ENCODE measurements around the gene ZNF804A. TPM values are rescaled to one million over a fixed set of nuclear protein-coding genes. Genes with fewer than 3 reads are reported as not detected.

The ZNF804A gene
- total and polyA plus RNA-seq, 2 of the 8 experiments (the other 6 are each of a cell fraction or from before 2014, with no cell fraction given), result 0.02 TPM; not detected in 1

DNA sequence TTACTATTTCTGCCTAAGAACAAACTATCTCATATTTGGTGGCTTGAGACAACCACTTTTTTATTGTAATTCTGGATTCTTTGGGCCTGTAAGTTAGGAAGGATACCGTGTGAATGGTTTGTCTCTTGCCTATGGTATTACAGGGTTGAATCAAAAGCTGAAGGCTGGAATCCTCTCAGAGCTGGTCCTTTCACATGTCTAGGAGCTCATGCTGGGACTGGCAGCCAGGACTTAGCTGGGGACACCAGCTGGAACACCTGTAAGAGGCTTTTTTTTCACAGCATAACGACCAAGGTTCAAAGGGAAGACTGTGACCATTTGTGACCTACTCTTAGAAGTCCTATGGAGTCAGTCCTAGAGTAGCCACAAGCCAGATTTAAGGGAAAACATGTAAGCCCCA, 226.3 kb downstream of the ZNF804A start:
- Histone ChIP-seq H3K9ac (replicated peaks in 1 of 4; ENCODE audit: extremely low read depth in 1 of 4, low read depth in 3 of 4, low read length in 3 of 4) (no peak overlapping the region), H3K4me1 (replicated peaks in 1 of 4; ENCODE audit: control insufficient read depth in 3 of 4, insufficient read depth in 4 of 4, low read length in 3 of 4) (no peaks in the 10 kb centered on the region), H2BK15ac (ENCODE audit: low read length) (no peak overlapping the region), H2BK5ac (ENCODE audit: low read depth, low read length) (no peak overlapping the region), H4K8ac (ENCODE audit: extremely low read depth, insufficient read depth, low read length) (no peak overlapping the region), H3K9me3 (ENCODE audit: insufficient read depth in 2 of 2, low read depth in 1 of 2, low read length in 1 of 2) (no peaks in the 10 kb centered on the region), H2AK5ac (ENCODE audit: low read depth, low read length) (no peak overlapping the region), H4K91ac (replicated peaks; ENCODE audit: insufficient read length, low read length) (no peak overlapping the region), H3K23me2 (ENCODE audit: low read depth, low read length) (no peaks in the 10 kb centered on the region), H3K18ac (ENCODE audit: extremely low read depth, low read length) (no peak overlapping the region), H3K27ac (ENCODE audit: low read depth, low read length) (no peak overlapping the region), H3K79me2 (ENCODE audit: control insufficient read depth in 1 of 2, insufficient read depth in 2 of 2, low read length in 2 of 2) (no peaks in the 10 kb centered on the region), H2BK12ac (ENCODE audit: low read depth, low read length) (no peak overlapping the region), H3K14ac (ENCODE audit: insufficient read length) (no peak overlapping the region), H3K36me3 (ENCODE audit: control insufficient read depth in 2 of 4, insufficient read depth in 4 of 4, low read length in 3 of 4) (no peaks in the 10 kb centered on the region), H3K79me1 (ENCODE audit: low read depth, low read length) (no peaks in the 10 kb centered on the region), H2BK20ac (ENCODE audit: low read length) (no peak overlapping the region), H3K56ac (replicated peaks; ENCODE audit: insufficient read length, low read depth, low read length) (no peak overlapping the region), H4K5ac (ENCODE audit: insufficient read length, low read depth, low read length) (no peak overlapping the region), H3K27me3 (replicated peaks in 1 of 4; ENCODE audit: control insufficient read depth in 3 of 4, extremely low read depth in 1 of 4, insufficient read depth in 3 of 4, low read length in 3 of 4) (no peaks in the 10 kb centered on the region), H3K4ac (replicated peaks; ENCODE audit: insufficient read length, low read depth, low read length) (no peak overlapping the region), H3K4me3 (ENCODE audit: extremely low read depth in 1 of 4, insufficient read depth in 2 of 4, low read depth in 3 of 4, low read length in 4 of 4) (no peak overlapping the region), H2BK120ac (replicated peaks; ENCODE audit: low read depth, low read length) (no peak overlapping the region), H4K20me1 (replicated peaks in 1 of 2; ENCODE audit: control insufficient read depth in 1 of 2, insufficient read depth in 2 of 2, low read length in 2 of 2) (no peaks in the 10 kb centered on the region), H3K4me2 (ENCODE audit: insufficient read depth in 1 of 2, low read depth in 2 of 2, low read length in 2 of 2) (no peak overlapping the region), H3K23ac (ENCODE audit: insufficient read length) (no peak overlapping the region), H2AFZ (ENCODE audit: low read length) (no peak overlapping the region)
- DNase-seq (ENCODE audit: low read depth in 1 of 2, low spot score in 2 of 2), result no peak
- 69% methylated on average over 2 of the region's 2 CpGs; no CpG with 5 or more reads in 1 of the 2 experiments for WGBS, 2 experiments (ENCODE audit: extremely low coverage in 1 of 2, insufficient coverage in 1 of 2, insufficient read length in 1 of 2, insufficient replicate concordance in 2 of 2, low coverage in 1 of 2, low lambda C conversion rate in 2 of 2, missing lambda C conversion rate in 1 of 2)
- TF ChIP-seq POLR2AphosphoS5 (IDR thresholded peaks at IDR 0.05; ENCODE audit: low read depth, low read length), result no peak
- TF ChIP-seq TCF12 (IDR thresholded peaks at IDR 0.05; ENCODE audit: low read depth, low read length), result 0 out of 2 replicates have a peak, but pooled peaks have one; percentile 23
- ChIA-PET POLR2A (ENCODE audit: partially characterized antibody) (no interaction called here), CTCF (ENCODE audit: partially characterized antibody) (interaction anchor here (1.1 kb wide), 1 partner anchor 43 kb away, joined by 3 read pairs; no protein-coding TSS in a partner anchor)
- FAIRE-seq, result no peak

All from H1 (cell line).